NCI-H2107 (cell line): Measurements from ENCODE around the gene KDM1B.
A peak's percentile ranks its signal among the peaks of the same experiment; 100 is the strongest.
"Not testable (repeated sequence)": the region's sequence is repeated elsewhere in the genome, so short reads cannot be mapped to it uniquely, and the experiment has no call there.

ENCODE experiments used
- DNase-seq: peaks from one replicate; lab custom pipeline; 2025; lab: John Stamatoyannopoulos, UW

KDM1B gene

DNA sequence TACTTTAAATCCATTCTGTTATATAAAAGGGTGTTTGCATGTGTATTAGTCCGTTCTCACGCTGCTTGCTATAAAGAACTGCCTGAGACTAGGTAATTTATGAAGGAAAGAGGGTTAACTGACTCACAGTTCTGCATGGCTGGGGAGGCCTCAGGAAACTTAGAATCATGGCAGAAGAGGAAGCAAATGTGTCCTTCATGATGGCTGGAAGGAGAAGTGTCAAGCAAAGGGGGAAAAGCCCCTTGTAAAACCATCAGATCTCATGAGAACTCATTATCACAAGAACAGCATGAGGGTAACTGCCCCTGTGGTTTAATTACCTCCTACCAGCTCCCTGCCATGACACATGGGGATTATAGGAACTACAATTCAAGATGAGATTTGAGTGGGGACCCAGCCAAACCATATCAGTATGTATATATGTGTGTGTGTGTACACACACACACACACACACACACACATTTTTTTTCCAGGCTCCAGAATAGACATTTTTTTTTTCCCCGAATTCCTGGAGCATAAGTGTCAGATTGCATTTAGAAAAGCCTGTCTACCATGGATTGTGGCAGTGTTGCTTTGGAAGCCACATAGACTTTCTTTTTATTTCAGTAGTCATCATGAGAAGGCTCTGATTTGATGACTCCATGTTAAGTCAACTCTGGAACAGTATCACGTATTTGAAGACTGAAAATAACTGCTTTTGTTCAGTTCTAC, 31.5 kb downstream of the KDM1B start:
- DNase-seq: no peak

DNA sequence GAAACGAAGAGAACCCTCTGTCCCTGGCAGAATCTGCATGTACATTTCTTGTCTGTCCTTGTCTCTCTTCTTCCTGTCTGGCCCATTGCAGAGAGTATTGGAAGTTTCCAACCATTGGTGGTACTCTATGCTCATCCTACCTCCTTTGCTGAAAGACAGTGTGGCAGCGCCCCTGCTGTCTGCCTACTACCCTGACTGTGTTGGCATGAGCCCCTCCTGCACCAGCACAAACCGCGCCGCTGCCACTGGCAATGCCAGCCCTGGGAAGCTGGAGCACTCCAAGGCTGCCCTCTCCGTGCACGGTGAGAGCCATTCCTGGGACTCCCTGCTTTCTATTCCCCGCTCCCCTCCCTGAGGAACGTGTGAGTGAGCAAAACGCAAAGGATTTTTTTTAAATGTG, 32.5 kb downstream of the KDM1B start:
- no peak for DNase-seq

DNA sequence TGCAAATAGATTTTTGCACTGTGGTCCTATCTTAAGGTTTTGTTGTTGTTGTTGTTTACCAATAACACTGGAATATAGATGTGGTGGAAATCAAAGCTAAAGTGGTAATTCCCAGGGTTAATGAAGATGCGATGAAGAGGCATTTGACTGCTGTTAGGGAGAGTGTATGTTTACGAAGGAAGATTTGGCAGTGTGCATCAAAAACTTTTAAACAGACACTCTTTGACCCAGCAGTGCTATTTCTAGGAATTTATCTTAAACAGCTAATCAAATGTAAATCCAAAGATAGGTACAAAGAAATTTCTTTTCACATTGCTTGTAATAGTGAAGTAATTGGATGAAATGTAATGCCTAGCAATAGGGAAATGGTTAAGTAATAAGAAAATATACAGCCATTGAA, 34.0 kb downstream of the KDM1B start:
- no peak for DNase-seq

DNA sequence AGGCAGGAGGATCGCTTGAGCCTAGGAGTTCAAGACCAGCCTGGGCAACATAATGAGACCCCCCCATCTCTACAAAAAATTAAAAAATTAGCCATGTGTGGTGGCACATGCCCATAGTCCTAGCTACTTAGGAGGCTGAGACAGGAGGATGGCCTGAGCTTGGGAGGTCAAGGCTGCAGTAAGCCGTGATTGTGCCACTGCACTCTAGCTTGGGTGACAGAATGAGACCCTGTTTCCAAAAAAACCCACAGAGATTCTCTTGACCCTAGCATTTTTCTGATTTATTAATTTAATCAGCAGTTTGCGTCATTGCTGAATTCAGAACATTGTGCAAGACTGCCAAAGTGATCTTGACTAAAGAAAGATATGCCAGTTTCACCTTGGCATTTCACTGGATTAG, 36.8 kb downstream of the KDM1B start:
- no peak for DNase-seq

DNA sequence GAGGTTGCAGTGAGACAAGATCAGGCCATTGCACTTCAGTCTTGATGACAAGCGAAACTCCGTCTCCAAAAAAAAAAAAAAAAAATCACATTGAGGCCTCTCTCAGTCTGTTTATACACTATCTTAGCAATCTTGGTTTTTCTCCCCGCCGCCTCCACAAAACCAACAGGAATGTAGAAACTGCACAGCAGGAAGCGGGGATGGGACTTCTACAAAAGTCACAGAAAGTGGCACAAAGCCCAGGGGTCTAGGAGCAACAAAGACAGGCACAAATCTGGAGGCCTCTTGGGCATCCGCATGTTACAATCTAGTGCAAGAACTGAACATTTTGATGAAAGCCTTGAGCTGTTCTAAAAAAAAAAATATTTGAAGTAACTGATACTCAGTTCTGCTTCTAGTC, 48.6 kb downstream of the KDM1B start:
- DNase-seq: no peak

DNA sequence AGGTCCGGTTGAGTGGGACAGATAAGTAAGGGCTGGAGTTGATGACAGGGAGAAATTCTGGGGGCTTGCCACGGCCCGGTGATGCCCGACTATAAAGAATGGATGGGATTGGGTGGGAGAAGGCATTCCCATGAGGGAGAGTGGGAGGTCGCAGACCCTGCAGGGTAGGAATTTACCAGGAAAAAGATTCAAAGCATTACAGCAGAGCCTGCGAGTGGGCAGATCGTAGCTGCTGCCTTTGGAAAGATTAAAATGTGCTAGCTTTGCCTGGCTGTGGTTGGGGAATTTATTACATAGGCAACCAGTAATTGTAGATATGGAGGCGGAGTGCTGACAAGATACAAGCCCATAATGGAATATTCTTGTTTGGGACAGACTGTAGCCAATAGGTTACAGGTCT, 49.5 kb downstream of the KDM1B start:
- DNase-seq: no peak

DNA sequence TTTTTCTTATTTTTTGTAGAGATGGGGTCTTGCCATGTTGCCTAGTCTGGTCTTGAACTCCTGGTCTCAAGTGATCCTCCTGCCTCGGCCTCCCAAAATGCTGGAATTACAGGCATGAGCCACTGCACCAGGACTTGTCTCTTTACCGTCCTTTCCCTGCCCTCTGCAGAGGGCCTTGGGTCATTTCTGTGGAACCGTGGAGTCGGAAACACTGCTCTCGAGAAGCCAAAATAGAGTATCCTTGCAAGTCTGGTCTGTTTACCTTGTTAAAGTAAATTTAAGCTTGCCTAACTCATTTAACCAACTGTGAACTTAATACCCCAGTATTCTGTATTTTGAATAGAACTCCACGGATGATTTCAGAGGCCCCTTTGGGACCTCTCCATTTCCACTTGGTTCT, 51.4 kb downstream of the KDM1B start:
- no peak for DNase-seq

DNA sequence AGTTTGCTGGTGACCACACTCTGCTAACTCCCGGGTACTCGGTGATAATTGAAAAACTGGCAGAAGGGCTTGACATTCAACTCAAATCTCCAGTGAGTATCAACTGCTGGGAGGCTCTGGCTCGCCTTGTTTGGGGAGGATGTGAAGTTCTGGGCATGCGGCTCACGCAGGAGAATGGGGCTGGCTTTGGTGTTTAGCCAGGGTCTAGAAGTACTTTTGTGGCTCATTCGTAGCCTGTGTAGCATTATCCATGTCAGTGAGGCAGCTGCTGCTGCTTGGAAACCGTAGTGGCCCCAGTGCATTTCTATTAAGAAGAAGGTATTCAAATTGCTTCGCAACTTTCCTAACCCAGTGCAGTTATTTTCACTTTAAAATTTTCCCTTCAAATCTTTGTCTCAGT, 52.2 kb downstream of the KDM1B start:
- peak; percentile 26 for DNase-seq

DNA sequence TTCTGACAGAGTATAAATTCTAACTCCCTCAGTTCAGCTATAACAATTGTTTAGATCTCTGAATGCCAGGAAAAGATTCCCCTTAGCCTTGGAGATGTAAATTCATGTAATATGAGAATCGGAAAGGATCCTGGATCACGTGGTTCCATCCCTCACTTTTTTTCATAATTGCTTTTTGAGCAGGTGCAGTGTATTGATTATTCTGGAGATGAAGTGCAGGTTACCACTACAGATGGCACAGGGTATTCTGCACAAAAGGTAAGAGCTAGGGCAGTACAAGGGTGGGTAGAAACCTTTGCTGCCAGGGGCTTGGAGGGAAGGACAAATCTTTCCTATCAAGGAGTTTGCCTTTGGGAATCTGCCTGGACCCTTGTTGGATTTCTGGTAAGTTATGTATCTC, 52.7 kb downstream of the KDM1B start:
- DNase-seq: peak; percentile 52

DNA sequence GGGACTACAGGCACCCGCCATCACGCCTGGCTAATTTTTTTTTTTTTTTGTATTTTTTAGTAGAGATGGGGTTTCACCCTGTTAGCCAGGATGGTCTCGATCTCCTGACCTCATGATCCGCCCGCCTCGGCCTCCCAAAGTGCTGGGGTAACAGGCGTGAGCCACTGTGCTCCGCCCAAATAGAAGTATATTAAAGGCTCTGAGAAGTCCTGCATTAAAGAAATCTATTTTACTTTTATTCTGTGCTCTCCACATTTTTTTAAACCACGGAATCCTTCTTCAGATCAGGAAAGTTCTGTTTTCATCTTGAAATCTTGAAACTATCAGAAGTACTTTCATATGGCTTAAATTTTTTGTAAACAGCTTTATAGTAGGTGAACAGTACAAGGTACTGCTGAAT, 53.6 kb downstream of the KDM1B start:
- not testable (repeated sequence) for DNase-seq

DNA sequence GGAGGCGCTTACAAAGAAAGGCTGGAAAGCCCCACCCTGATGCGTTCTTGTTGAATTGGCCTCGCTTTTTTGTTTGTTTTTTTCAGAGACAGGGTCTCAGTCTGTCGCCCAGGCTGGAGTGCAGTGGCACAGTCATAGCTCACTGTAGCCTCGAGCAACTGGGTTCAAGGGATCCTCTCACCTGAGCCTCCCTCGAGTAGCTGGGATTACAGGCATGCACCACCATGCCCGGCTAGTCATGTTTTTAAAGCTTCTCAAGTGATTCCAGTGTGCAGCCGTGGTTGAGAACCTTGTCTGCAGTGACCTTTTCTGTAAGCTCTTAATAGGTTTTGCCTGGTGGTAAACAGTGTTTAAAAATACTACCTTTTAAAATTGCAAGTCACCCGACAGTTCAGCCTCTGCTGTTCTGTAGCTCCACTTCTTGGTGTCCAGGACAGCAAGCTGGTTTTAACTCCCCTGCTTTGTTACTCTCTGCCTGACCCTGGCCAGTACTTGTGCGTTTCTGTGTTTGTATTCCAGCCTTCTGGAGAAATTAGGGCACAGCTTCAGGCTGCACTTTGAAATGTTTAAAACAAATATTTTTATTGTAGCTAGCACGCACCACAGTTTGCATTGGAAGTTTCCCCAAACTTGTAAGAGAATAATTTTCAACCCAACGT, 54.4 kb downstream of the KDM1B start:
- no peak for DNase-seq

DNA sequence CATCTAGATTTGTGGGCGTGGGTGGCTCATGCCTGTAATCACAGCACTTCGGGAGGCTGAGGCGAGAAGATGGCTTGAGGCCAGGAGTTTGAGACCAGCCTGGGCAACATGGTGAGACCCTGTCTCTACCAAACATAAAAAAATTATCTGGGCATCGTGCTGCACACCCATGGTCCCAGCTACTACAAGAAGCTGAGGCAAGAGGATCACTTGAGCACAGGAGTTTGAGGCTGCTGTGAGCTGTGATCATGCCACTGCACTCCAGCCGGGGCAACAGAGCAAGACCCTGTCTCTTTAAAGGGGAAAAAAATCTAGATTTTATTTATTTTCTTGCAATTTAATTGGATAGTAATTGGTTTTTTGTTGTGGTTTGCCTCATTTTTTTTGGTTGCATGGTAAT, 55.5 kb downstream of the KDM1B start:
- DNase-seq: no peak

DNA sequence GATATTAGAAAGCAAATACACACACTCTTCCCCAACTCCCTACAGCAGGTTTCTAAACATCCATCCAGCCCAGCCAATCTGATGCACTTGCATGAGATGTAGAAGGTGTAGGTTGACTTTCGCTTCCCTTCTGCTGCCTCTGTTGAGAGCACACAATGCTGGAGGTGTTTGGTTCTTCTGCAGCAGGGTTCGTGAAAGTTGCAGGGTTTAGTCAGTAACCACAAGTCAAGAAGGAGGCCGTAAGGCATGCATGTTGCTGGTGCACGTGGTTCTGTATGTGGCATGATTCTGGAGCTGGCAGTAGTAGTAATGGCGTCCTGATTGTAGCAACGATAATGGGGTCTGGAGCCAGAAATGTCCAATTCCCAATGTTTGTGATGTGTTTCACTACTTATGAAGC, 56.1 kb downstream of the KDM1B start:
- no peak for DNase-seq

DNA sequence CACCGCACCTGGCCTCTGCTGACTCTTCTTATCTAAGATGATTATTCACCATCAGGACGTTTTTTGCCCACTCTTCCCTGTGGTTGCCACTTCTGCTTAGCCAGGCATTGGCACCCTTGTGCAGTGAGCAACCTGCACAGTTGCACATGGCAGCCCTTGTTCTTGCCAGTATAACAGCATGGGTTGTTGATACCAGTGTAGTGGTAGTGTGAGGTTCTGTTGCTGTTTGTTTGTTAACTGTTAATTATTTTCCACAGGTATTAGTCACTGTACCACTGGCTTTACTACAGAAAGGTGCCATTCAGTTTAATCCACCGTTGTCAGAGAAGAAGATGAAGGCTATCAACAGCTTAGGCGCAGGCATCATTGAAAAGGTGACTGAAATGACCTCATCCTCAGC, 57.0 kb downstream of the KDM1B start:
- DNase-seq: no peak

DNA sequence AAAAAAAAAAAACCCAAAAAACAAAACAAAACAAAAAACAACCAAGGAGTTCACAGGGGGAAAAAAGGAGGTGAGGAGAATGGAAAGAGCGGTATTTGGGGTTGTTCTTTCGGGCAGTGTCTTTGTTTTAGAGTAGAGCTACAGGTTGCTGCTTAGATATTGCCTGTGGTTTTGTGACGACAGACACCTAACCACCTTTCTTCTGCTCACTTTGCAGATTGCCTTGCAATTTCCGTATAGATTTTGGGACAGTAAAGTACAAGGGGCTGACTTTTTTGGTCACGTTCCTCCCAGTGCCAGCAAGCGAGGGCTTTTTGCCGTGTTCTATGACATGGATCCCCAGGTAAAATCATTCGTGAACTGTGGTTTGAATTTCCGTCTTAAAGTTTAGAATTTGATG, 58.2 kb downstream of the KDM1B start:
- no peak for DNase-seq

DNA sequence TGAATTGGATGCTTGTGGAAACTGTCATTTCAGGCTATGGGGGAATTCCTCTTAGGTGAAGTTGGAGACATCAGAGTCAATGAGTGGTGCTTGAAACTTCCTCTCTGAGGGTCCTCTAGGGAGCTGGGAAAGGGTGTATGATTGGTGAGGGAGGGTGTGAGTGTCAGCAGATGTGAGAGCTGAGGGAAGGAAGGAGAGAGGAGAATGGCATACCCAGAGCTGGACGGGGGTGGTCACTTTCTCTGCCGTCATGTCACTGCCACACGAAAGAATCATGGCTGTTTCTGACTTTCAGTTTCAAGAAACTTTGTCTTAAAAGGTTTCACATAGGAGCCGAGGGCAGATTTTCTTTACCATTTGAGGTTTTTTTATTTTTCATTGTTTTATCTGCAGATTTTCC, 58.8 kb downstream of the KDM1B start:
- no peak for DNase-seq

DNA sequence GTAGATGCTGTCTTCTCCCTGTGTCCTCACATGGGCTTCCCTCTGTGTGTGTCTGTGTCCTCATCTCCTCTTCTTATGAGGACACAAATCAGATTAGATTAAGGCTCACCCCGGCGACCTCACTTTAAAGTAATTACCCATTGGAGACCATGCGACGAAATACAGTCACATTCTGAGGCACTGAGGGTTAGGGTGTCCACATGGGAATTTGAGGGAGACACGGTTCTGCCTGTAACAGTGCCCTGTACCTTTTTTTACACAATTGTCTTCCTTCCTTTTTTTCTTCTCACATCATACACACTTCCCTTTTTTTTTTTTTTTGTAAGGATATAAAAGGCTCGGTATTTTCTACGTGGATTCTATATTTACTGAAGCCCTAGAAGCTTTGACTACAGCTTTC, 60.2 kb downstream of the KDM1B start:
- no peak for DNase-seq

DNA sequence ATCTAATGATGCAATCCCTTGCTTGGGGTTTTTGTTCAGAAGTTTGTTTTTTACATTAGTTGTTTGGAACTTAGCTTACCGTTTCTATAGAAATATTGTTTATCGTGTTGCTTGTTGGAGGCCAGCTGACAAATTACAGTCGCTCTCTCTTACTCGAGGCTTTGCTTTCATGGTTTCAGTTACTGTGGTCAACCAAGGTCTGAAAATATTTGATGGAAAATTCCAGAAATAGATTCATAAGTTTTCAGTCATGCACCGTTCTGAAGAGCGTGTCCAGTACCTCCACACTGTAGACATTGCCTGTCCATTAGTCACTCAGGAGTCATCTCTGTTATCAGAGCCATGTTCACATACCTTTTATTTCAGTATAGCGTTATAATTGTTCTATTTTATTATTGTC, 61.2 kb downstream of the KDM1B start:
- DNase-seq: no peak

DNA sequence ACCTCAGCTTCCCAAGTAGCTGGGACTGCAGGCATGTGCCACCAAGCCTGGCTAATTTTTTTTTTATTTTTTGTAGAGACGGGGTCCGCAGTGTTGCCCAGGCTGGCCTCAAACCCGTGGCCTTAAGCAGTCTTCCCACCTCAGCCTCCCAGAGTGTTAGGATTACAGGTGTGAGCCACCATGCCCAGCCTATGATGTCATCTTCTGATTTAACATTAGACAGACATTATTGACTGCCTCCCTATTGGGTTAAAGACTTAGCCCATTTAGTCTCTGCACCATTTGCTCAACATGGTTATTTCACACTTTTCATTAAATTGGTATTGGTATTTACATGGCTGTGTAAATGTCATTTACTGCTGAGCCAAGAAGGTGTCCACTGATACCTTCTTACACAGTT, 63.0 kb downstream of the KDM1B start:
- no peak for DNase-seq

DNA sequence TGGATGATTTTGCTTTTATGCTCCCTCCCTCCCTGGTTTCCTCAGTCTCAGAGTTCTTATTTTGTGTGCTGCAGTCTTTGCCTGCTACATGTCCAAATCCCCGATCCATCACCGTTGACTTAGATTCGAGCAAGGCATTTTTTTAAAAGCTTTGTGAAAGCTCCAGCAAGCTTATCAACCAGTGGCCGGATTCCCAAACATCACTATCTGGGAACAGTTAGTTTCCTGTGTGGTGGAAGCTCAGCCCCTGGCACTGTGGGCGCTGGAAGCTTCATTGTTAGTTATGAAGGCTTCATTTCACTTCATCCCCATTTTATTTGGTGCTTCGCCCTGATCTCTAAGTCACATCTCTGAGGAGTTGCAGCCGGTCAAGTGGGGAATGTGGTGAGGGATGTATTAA, 64.4 kb downstream of the KDM1B start:
- DNase-seq: no peak

DNA sequence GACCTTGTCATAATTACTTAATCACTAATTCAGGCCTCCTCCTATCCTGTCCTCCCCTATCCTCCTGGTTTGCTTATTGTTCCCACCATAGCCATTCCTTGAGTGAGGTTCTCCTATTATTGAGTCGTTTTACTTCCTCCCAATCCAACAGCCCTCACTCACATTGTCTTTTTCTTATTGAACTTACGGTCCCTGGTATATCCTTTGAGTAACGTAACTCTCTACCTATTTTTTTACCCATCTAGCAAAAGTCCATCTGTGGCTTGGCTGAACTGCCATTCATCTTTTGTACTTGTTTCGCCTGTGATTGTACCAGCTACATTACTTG, 66.0 kb downstream of the KDM1B start:
- no peak for DNase-seq

DNA sequence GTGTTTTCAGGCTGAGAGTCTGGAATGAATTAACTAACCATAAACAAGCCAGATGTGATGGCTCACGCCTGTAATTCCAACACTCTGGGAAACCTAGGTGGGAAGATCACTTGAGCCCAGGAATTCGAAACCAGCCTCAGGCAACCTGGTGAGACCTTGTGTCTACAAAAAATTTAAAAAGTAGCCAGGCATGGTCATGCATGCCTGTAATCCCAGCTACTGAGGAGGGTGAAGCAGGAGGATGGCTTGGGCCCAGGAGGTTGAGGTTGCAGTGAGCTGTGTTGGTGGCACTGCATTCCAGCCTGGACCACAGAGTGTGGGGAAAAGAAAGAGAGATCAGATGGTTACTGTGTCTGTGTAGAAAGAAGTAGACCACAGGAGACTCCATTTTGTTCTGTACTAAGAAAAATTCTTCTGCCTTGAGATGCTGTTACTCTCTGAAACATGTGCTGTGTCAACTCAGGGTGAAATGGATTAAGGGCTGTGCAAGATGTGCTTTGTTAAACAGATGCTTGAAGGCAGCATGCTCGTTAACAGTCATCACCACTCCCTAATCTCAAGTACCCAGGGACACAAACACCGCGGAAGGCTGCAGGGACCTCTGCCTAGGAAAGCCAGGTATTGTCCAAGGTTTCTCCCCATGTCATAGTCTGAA, 71.4 kb downstream of the KDM1B start:
- DNase-seq: not testable (repeated sequence)

DNA sequence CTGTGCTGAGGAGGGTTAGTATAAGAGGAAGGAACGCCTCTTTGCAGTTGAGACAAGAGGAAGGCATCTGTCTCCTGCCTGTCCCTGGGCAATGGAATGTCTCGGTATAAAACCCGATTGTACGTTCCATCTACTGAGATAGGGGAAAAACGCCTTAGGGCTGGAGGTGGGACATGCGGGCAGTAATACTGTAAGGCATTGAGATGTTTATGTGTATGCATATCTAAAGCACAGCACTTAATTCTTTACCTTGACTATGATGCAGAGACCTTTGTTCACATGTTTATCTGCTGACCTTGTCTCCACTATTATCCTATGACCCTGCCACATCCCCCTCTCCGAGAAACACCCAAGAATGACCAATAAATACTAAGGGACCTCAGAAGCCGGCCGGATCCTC, 71.9 kb downstream of the KDM1B start:
- not testable (repeated sequence) for DNase-seq

DNA sequence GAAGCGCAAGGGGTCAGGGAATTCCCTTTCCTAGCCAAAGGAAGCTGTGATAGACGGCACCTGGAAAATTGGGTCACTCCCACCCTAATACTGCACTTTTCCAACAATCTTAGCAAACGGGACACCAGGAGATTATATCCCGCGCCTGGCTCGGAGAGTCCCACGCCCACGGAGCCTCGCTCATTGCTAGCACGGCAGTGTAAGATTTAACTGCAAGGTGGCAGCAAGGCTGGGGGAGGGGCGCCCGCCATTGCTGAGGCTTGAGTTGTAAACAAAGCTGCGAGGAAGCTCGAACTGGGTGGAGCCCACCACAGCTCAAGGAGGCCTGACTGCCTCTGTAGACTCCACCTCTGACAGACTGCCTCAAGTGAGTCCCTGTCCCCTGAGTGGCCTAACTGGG, 73.4 kb downstream of the KDM1B start:
- DNase-seq: not testable (repeated sequence)
